ENCODE data around the gene NFATC1.
"Not testable (repeated sequence)": the region's sequence is repeated elsewhere in the genome, so short reads cannot be mapped to it uniquely, and the experiment has no call there.

NFATC1 gene

DNA sequence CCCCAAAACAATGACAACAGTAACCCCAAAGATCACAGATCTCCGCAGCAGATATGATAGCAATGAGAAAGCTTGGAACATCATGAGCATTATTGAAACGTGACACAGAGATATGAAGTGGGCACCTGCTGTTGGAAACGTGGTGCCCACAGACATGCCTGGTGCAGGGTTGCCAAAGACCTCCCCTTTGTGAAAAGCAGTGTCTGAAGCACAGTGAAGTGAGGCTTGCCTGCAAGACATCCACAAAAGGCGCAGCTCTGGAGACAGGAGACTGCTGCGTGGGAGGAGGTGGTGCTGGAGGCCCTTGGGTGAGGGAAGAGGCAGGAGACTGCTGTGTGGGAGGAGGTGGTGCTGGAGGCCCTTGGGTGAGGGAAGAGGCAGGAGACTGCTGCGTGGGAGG, 108.8 kb downstream of the NFATC1 start:
- H3K4me1 ChIP-seq (ENCODE audit: control insufficient read depth, insufficient read depth, low read length); H3K4me3 ChIP-seq (ENCODE audit: low read depth, low read length); H3K9me3 ChIP-seq (ENCODE audit: control insufficient read depth, insufficient read depth, low read length); H3K27me3 ChIP-seq (ENCODE audit: control insufficient read depth, insufficient read depth, low read length); H3K9ac ChIP-seq (ENCODE audit: low read depth, low read length); H3K36me3 ChIP-seq (ENCODE audit: control insufficient read depth, insufficient read depth, low read length): not testable (repeated sequence)

DNA sequence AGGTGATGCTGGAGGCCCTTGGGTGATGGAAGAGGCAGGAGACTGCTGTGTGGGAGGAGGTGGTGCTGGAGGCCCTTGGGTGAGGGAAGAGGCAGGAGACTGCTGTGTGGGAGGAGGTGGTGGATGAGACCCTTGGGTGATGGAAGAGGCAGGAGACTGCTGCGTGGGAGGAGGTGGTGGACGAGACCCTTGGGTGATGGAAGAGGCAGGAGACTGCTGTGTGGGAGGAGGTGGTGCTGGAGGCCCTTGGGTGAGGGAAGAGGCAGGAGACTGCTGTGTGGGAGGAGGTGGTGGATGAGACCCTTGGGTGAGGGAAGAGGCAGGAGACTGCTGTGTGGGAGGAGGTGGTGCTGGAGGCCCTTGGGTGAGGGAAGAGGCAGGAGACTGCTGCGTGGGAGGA, 109.7 kb downstream of the NFATC1 start:
- not testable (repeated sequence) for H3K4me3 ChIP-seq (ENCODE audit: low read depth, low read length); H3K36me3 ChIP-seq (ENCODE audit: control insufficient read depth, insufficient read depth, low read length); H3K27me3 ChIP-seq (ENCODE audit: control insufficient read depth, insufficient read depth, low read length); H3K9me3 ChIP-seq (ENCODE audit: control insufficient read depth, insufficient read depth, low read length); H3K9ac ChIP-seq (ENCODE audit: low read depth, low read length); H3K4me1 ChIP-seq (ENCODE audit: control insufficient read depth, insufficient read depth, low read length)

DNA sequence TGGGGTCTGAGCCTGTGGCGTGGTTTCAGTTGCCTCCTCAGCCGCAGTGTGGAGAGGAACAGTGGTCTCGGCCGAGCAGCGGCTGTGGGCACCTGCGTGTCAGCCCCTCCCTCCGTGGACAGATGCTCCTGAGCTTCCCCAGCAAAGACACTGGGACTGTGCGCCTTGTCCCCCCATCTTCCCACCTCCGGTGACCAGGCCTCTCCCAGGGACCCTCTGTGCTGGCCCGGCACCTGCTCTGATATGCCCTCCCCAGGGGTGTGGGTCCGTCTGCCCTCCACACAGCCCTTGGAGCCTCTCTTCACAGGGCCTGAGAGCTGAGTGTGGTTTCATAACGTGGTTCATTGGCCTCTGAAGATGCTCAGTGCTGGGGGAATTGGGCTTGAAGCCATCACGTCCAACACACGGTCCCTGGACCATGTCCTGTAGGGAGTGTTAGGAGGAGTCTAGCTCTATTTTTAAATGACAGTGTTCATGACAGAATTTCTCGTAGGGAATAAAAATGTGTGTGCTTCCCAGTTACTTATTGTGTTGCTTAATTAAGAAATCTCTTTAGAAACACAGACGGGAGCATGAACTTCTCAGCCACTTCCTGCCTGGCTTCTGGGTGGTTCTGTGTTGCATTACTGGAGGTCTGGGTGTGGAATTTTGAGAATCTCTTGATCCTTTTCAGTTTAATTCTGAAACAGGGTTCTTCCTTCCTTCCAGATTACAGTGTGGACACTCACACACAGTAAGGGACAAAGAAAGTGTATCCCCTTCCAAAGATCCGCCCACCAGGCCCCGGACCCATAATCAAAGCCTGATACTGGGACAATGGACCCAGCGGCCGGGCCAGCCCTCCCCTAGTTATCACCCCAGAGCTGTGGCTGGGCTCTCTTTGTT, 110.7 kb downstream of the NFATC1 start:
- Histone ChIP-seq H3K27me3 (ENCODE audit: control insufficient read depth, insufficient read depth, low read length) (no peaks in the 10 kb centered on the region), H3K9me3 (ENCODE audit: control insufficient read depth, insufficient read depth, low read length) (no peaks in the 10 kb centered on the region), H3K9ac (ENCODE audit: low read depth, low read length) (no peak overlapping the region), H3K4me3 (ENCODE audit: low read depth, low read length) (no peak overlapping the region), H3K4me1 (ENCODE audit: control insufficient read depth, insufficient read depth, low read length) (no peaks in the 10 kb centered on the region), H3K36me3 (ENCODE audit: control insufficient read depth, insufficient read depth, low read length) (no peaks in the 10 kb centered on the region)

DNA sequence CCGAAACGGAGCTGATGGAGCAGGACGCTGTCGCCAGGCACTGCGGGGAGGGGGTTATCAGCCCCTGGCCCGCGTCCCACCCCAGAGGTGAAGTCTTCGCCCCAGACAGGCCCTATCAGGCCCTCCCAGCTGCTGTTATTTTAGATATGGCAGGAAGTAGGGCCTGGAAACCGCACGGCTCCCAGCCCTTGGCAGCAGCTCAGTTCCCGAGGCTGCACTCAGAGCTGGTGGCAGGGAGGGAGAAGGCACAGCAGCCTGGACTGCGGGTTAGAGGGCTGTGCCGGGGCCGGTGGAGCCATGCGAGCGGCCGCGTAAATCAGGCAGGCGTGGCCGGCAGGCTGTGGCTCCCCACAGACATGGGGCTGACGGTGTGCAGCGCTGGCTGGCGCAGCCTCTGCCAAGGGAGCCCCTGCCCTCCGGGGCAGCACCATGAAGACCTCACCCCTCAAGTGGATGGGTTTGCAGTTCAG, 111.4 kb downstream of the NFATC1 start:
- H3K4me1 ChIP-seq (ENCODE audit: control insufficient read depth, insufficient read depth, low read length), result no peaks in the 10 kb centered on the region
- H3K9me3 ChIP-seq (ENCODE audit: control insufficient read depth, insufficient read depth, low read length), result no peaks in the 10 kb centered on the region
- no peak overlapping the region for H3K4me3 ChIP-seq (ENCODE audit: low read depth, low read length)
- H3K9ac ChIP-seq (ENCODE audit: low read depth, low read length), result no peak overlapping the region
- no peaks in the 10 kb centered on the region for H3K27me3 ChIP-seq (ENCODE audit: control insufficient read depth, insufficient read depth, low read length)
- no peaks in the 10 kb centered on the region for H3K36me3 ChIP-seq (ENCODE audit: control insufficient read depth, insufficient read depth, low read length)

DNA sequence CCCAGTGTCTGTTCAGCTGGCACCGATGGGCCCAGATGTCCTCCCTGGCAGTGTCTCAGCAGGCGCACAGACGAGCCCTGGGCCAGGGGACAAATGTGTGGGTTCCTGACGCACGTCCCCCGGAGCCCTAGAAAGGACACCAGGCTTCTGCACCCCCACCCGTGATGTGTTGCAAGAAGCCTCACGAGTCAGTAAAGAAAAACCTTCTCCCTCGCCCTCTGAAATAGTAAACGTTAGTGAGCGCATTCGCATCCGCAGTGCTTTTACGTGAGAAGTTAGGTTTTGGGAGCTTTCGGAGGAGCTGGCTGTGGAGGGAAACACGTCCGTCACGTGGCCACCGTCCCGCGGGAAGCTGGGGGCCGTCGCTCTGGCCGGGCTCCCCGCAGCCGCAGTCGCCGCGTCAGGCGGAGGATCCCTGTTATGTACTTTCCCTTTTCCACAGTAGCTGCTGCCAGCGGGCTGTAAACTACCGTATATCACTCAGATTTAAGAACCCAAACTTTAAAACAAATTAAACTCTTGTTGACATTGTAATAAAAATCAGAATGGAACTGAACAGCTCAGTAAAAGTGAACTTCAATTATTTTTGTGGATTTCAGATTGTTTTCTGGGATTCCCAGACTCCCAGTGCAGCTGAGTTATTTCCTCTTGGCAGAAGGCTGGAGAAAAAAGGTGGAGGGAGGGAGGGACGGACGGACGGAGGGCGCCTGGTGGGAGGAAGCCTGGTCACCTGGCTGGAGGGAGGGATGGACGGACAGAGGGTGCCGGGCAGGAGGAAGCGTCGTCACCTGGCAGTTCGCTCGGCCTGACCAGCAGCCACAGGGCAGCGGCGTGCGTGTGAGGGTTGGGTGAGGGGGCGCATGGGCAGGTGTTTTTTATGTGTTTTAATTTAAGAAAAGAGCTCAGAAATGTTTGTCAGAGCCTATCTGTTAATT, 112.1 kb downstream of the NFATC1 start:
- no peak overlapping the region for H3K9ac ChIP-seq (ENCODE audit: low read depth, low read length)
- H3K27me3 ChIP-seq (ENCODE audit: control insufficient read depth, insufficient read depth, low read length), result no peaks in the 10 kb centered on the region
- no peak overlapping the region for H3K4me3 ChIP-seq (ENCODE audit: low read depth, low read length)
- H3K9me3 ChIP-seq (ENCODE audit: control insufficient read depth, insufficient read depth, low read length), result no peaks in the 10 kb centered on the region
- no peaks in the 10 kb centered on the region for H3K4me1 ChIP-seq (ENCODE audit: control insufficient read depth, insufficient read depth, low read length)
- no peaks in the 10 kb centered on the region for H3K36me3 ChIP-seq (ENCODE audit: control insufficient read depth, insufficient read depth, low read length)

DNA sequence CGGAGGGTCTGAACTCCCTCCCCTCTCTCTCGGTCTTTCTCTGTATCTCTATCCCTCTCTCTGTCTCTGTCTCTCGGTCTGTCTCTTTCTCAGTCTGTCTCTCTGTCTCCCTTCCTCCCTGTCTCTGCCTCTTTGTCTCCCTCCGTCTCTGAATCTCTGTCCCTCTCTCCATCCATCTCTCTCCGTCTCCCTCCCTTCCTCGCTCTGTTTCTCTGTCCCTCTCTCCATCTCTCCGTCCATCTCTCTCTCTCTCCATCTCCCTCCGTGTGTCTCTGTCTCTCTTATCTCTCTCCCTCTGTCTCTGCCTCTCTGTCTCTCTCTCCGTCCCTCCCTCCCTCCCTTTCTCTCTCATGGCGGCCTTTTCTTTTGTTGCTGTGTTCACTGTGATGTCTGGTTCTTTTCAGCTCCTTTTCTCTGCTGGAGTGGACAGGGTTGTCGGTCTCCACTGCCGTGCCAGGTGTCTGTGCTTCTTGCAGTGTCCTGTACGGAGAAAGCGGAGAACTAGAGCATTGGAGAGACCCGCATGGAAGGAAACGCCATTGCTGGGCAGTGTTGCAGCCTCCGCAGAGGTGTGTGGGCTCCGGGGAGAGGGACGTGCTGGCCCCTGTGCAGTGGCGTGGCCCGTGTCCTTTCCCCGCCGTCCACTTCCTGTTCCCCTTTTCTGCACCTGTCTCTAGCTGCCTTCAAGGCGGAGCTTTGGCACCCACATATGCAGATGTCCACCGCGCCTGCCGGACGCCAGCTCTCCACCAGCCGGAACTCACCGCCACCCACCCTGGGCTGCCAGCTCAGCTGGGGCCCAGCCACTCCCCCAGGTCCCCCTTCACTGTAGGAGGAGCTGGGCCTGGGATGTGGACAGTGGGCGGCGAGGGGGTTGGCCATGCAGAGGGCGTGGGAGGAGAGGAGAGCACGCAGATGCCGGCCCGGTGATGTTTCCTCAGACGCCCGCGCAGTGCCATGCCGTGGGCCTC, 113.1 kb downstream of the NFATC1 start:
- H3K4me1 ChIP-seq (ENCODE audit: control insufficient read depth, insufficient read depth, low read length), result no peaks in the 10 kb centered on the region
- no peaks in the 10 kb centered on the region for H3K9me3 ChIP-seq (ENCODE audit: control insufficient read depth, insufficient read depth, low read length)
- H3K27me3 ChIP-seq (ENCODE audit: control insufficient read depth, insufficient read depth, low read length), result no peaks in the 10 kb centered on the region
- H3K4me3 ChIP-seq (ENCODE audit: low read depth, low read length), result no peak overlapping the region
- H3K9ac ChIP-seq (ENCODE audit: low read depth, low read length), result no peak overlapping the region
- no peaks in the 10 kb centered on the region for H3K36me3 ChIP-seq (ENCODE audit: control insufficient read depth, insufficient read depth, low read length)

DNA sequence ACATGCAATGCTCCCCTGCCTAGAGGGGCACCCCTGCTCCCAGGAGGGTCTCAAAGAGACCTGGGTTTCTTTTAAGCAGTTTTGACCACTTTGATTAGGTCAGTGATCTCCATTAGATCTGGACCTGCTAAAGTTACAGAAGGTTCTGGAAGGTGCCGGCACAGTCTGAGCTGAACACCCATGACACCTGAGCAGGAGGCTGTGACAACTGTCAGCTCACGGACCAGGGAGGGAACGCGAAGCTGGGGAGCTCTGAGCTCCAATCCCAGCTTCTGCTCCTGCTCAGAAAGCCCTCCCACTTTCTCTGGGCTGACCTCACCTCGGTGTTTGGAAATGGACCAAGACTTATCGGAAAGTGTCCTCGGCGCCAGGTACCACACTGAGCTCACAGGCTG, 113.8 kb downstream of the NFATC1 start:
- no peaks in the 10 kb centered on the region for H3K9me3 ChIP-seq (ENCODE audit: control insufficient read depth, insufficient read depth, low read length)
- no peaks in the 10 kb centered on the region for H3K4me1 ChIP-seq (ENCODE audit: control insufficient read depth, insufficient read depth, low read length)

DNA sequence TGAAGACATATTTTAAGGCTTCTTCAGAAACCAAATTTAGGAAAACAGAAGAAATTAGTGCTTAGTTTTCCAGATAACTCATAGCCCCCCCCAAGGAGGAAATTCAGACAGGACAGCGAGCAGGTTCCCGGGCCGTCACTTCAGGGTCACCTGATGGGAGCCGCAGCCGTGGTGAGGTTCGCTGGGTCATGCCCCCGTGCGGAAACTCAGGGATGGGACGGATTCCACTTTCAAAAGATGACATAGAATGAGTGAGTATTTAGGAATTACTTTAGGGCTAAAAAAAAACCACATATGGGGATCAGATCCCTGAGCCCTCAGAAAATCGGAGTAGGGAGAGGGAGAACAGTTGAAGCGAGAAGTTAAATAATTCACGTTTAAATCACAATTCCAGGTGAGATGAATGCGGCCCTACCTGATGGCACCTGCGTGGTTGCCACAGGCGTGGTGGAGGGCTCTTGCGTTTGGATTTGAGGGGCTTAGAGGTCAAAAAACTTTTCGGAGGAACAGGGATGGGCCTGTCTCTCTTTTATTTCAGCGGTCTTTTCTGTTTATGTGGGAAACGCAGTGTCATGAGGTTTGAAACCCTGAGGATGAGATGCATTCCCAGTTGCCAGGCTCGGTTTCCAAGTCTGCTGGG, 114.4 kb downstream of the NFATC1 start:
- Histone ChIP-seq H3K4me3 (ENCODE audit: low read depth, low read length) (no peak overlapping the region), H3K27me3 (ENCODE audit: control insufficient read depth, insufficient read depth, low read length) (no peaks in the 10 kb centered on the region), H3K9me3 (ENCODE audit: control insufficient read depth, insufficient read depth, low read length) (no peaks in the 10 kb centered on the region)

More for the DNA sequence above, 113.8 kb downstream of the NFATC1 start:
- Histone ChIP-seq H3K27me3 (ENCODE audit: control insufficient read depth, insufficient read depth, low read length) (no peaks in the 10 kb centered on the region), H3K4me3 (ENCODE audit: low read depth, low read length) (no peak overlapping the region), H3K36me3 (ENCODE audit: control insufficient read depth, insufficient read depth, low read length) (no peaks in the 10 kb centered on the region), H3K9ac (ENCODE audit: low read depth, low read length) (no peak overlapping the region)

DNA sequence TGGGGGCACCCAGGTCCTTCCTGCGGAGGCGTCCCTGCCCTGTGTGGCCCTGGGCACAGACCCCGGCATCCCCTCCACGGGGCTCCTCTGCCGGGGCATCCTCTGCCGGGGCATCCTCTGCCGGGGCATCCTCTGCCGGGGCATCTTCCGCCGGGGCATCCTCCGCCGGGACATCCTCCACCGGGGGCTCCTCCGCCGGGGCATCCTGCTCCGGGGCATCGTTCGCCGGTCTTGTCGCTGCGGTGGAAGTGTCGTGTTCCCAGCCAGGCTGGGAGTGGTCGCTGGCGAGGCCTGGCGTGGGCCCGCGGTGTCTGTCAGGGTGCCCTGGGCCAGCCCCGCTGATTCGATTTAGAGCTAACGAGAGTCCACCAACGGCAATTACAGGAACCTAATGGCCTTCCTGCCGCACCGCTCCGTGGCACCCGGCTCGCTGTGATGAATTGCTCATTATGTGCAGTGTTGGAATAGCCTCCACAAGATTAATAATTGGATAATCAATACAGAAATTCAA, 115.1 kb downstream of the NFATC1 start:
- Histone ChIP-seq H3K27me3 (ENCODE audit: control insufficient read depth, insufficient read depth, low read length) (no peaks in the 10 kb centered on the region), H3K4me1 (ENCODE audit: control insufficient read depth, insufficient read depth, low read length) (no peaks in the 10 kb centered on the region), H3K36me3 (ENCODE audit: control insufficient read depth, insufficient read depth, low read length) (no peaks in the 10 kb centered on the region)

More for the DNA sequence above, 114.4 kb downstream of the NFATC1 start:
- H3K9ac ChIP-seq (ENCODE audit: low read depth, low read length), result no peak overlapping the region
- H3K4me1 ChIP-seq (ENCODE audit: control insufficient read depth, insufficient read depth, low read length), result no peaks in the 10 kb centered on the region
- H3K36me3 ChIP-seq (ENCODE audit: control insufficient read depth, insufficient read depth, low read length), result no peaks in the 10 kb centered on the region

DNA sequence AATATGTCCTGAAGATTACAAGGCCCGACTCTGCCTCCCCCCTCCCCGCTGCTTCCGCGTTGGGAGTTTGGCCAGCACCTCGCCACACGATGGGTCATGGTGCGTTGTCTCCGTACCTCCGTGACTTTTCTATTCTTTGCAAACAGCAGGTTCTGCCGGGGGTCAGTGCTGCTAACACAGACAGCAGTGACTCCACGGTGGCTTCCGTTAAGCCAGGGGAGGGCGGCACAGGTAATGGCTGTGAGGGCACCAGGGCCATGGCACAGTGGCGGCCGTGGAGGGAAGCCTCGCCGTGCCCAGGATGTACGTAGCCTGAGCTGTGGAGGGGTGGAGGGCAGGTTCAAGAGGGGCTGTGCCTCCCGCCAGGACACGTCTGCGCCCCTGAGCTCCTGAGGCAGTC, 115.5 kb downstream of the NFATC1 start:
- H3K9ac ChIP-seq (ENCODE audit: low read depth, low read length), result no peak overlapping the region
- H3K9me3 ChIP-seq (ENCODE audit: control insufficient read depth, insufficient read depth, low read length), result no peaks in the 10 kb centered on the region
- no peaks in the 10 kb centered on the region for H3K27me3 ChIP-seq (ENCODE audit: control insufficient read depth, insufficient read depth, low read length)
- H3K4me1 ChIP-seq (ENCODE audit: control insufficient read depth, insufficient read depth, low read length), result no peaks in the 10 kb centered on the region
- H3K36me3 ChIP-seq (ENCODE audit: control insufficient read depth, insufficient read depth, low read length), result no peaks in the 10 kb centered on the region
- no peak overlapping the region for H3K4me3 ChIP-seq (ENCODE audit: low read depth, low read length)

More for the DNA sequence above, 115.1 kb downstream of the NFATC1 start:
- Histone ChIP-seq H3K4me3 (ENCODE audit: low read depth, low read length) (no peak overlapping the region), H3K9me3 (ENCODE audit: control insufficient read depth, insufficient read depth, low read length) (no peaks in the 10 kb centered on the region), H3K9ac (ENCODE audit: low read depth, low read length) (no peak overlapping the region)

Data from iPS-15b (cell line).